GM21737 (cell line): Measurements from ENCODE around the gene OPALIN.
"Not testable (repeated sequence)": the region's sequence is repeated elsewhere in the genome, so short reads cannot be mapped to it uniquely, and the experiment has no call there.

Experiments
- ATAC-seq: cut with Tn5 transposase; IDR thresholded peaks from one replicate; pipeline ENCODE4 v1.9.1; 2021; ENCODE audit warnings: mild to moderate bottlenecking, moderate library complexity; ENCODE audit not compliant: unreplicated experiment

OPALIN gene

DNA sequence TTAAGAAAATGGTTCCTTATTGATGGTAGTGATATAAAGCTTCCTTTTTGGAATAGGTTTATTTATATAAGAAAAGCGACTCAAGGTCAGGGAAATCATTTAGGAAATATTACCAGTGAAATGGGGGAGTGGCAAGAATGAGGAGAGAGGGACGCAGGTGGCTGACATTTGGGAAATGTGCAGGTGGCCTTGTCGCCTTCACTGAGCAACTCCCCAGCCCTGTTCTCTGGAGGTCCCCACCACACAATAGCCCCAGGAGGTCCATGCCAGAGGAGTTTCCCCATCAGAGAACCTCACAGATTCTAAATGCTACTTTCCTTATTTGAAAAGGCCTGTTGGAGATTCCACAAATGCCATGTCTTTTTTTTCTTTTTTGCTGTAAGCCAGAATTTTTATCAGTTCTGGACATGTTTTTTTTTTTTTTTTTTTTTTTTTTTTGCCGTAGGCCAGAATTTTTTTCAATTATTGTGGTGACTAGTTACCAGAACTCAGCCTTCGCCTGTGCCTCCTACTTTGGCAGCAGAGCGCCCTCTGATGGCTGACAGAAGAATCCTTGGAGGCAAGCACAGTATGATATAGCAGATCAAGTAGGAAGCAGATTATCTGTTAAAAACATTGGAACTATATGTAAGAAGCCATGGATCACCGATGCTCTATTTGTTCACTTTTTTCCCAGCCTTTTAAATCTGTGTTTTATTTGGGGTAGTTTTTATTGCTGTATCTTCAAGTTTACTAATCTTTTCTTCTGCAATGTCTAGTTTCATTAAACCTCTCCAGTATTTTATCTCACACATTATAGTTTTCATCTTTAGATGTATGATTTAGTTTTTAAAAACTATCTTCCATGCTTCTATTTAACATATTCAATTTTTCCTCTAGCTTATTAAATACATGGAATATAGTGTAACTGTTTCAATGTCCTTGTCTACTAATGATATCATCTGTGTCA, 18.6 kb downstream of the OPALIN start:
- ATAC-seq: peak; percentile 66

DNA sequence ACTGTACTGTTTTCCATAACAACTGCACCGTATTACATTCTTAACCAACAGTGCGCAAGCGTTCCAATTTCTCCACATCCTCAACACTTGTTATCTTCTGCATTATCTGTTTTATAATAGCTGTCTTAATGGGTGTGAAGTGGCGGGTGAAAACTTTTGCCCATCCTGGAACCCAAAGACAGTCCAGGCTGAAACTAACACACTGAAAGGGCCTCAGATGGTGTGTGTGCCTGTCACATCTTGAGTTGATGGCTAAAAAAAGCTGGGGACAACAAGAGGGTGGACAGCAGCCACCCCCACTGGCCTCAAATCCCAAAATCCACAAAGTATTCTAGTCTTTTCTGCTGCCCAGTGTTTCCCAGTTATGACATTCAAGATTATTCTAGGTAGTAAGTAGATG, 19.4 kb downstream of the OPALIN start:
- ATAC-seq: no peak

GRCh38 chr10:96338279-96338925, 20.4 kb downstream of the OPALIN start:
- no peak for ATAC-seq

DNA sequence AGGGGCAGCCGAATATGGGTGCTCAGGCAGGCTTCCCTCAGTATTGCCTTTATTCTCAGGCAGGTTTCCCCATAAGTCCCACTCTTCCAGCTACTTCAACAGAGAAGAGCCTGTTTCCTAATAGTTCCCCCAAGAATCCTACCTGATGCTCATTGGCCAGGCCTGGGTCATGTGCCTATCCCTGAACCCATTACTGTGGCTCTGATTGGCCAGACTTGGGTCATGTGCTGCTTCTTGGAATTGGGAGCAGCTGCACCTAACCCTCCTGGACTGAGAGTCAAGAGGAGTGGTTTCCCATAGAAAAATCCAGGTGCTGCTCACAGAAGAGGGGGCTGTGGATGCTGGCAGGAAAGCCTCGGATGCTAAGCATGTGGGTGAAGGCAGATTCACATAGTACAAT, 21.7 kb downstream of the OPALIN start:
- no peak for ATAC-seq

DNA sequence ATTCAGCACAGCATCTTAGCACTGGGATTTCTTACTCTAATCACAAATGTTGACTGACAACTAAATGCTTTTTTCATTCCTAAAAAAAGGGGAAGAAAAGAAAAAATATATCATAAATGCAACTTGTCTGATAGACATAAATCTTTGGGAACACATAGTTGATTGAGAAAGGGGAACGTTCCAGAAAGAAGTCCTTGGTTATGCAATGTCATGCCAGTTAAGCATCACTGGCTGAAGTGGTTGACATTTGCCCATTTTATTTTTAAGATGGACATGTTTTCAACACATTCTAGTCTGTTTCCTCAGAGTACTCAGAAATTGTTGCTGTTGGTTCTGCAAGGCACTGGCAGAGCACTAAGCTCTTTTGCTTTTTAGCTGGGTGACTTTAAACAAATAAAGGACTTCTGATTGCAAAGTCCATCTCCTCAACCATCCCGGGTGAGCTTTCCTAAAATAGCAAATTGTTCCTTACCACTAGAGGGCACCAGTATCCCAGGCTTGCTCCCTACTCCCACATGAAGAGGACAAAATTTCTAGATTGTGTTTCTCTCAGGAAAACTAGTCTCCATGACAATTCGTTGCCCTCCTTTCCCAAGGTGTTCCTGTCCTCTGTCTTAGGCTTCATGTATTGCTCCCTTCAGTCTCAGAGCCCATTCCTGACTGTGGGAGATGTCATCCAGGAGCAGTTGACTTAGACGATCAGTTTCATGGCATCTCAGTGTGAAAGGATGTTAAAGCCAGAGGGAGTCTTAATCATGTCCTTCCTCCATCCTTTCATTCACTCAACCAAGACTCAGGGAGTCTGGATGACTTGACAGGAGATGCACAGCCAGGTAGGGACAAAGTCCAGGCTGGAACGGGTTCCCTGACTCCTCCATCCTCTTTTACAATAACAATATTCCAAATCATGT, 23.9 kb downstream of the OPALIN start:
- ATAC-seq: no peak

DNA sequence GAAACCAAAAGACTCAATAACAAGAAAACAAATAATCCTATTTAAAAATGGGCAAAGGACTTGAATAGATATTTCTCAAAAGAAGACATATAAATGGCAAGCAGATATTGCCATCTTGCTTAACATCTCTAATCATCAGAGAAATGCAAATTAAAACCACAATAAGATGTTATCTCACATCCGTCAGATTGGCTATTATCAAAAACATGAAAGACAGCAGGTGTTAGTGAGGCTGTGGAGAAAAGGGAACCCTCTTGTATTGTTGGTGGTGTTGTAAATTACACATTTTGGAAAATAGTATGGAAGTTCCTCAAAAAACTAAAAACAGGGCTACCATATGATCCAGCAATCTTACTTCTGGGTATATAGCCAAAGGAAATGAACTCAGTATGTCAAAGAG, 25.7 kb downstream of the OPALIN start:
- ATAC-seq: no peak

- ATAC-seq: no peak
These were observed 31.3 kb downstream of the OPALIN start for GRCh38 chr10:96327462-96327861.

GRCh38 chr10:96325719-96326373, 33.0 kb downstream of the OPALIN start:
- peak; percentile 89 for ATAC-seq

GRCh38 chr10:96324447-96324846, 34.4 kb downstream of the OPALIN start:
- no peak for ATAC-seq

DNA sequence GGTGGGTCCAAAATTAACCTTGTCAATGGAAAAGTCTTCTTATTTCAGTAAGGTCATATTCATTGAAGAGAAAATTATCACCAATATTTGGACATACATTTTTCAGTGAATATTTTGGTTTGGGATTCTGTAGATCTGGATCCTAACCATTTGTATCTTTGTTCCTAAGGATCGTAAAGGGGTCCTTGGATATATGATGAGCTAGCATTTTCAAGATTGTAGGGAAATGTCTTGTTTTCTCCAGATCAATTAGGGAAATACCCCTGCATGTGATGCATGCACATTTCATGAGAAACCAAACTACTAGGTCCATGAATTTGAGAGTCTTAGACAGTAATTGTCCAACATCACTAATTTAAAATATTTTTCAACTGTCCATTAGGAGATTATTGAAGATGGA, 36.5 kb downstream of the OPALIN start:
- no peak for ATAC-seq

GRCh38 chr10:96321822-96322221, 37.0 kb downstream of the OPALIN start:
- ATAC-seq: no peak

DNA sequence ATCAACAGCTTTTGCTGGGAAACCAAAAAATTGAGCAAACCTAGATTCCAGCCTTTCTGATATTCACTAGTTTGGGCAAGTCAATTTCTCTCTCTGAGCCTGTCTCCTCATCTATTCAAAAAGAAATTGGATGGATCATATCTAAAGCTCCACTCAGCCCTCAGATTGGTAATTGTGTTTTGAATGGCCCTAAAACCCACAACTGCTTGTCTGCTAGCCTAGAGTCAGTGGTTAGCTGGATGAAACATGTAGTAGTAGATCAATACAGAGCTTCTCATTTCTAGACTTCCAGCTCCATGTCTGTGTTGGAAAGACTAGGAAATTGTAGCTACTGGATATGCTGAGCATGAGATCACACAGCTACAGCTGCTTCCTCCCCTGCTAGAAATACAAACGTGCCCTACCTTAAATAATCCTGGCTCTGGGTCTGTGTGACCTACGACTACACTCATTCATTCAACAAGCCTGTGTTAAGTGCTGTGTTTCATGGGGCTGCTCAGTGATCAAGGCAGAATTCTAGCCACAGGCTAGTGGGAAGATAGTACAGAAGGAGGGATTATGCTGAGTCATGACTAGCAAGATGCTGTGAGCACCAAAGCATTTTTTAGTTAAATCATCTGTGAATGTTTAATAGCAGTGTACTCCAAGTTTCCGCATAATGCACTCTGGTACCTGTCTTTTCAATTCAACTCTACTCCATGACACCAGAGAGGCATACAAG, 38.9 kb downstream of the OPALIN start:
- no peak for ATAC-seq

GRCh38 chr10:96317067-96317833, 41.6 kb downstream of the OPALIN start:
- no peak for ATAC-seq

- ATAC-seq: no peak
These were observed 45.5 kb downstream of the OPALIN start for GRCh38 chr10:96313344-96313743.

GRCh38 chr10:96311180-96311715, 47.6 kb downstream of the OPALIN start:
- no peak for ATAC-seq

- no peak for ATAC-seq
These were observed 48.5 kb downstream of the OPALIN start for GRCh38 chr10:96310321-96310669.

- no peak for ATAC-seq
These were observed 49.0 kb downstream of the OPALIN start for GRCh38 chr10:96309628-96310320.

GRCh38 chr10:96308854-96309253, 49.9 kb downstream of the OPALIN start:
- not testable (repeated sequence) for ATAC-seq
